ENCODE results near the gene JMJD1C.

JMJD1C gene

DNA sequence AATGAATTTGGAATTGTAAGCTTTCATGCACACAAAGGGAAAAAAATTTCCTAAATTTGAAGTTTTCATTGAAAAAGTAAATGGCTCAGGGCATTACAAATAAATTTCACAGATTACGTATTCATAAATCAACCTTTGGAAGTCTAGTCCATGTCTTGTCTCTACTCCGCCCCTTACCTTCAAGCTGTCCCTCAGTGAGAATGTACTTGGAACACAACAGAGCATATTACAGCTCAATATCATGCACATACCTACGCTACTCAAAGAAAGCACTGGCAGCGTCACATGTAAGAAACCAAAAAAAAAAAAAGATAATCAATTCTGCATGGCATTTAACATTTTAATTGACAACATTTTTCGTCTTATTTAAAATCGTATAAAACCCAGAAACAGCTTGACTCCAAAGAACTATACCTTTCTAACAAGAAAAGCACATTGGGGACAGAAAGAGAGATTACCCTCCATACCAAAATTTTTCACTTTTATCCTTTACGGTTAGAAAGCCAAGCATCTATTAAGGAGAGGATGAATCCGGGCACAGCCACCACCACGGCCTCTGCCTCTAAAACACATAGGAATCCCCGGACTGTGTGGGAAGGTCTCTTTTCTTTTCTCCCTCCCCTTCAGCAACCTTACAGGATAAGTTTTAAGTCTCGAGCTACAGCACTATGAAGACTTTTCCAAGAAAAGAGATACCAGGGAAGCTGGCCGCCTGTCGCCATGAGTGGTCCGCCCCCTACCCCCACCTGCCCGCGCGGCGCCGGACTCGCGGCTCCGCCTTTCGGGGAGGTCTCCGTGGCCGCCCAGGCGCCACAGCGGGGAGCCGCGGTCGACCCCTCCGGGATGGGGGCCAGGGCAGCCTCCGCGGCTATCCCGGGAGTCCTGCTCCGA lies 1.1 kb downstream of the JMJD1C start:
- no peak for DNase-seq
- Mint-ChIP-seq H3K36me3 (ENCODE audit: low read depth) (peaks cover 7% of the 10 kb centered on the region), H3K27ac (peak overlapping the region; percentile 90), H3K9me3 (no peaks in the 10 kb centered on the region), H3K4me1 (ENCODE audit: low read depth) (peaks cover 25% of the 10 kb centered on the region), H3K4me3 (peak overlapping the region; percentile 93), H3K27me3 (no peaks in the 10 kb centered on the region)

DNA sequence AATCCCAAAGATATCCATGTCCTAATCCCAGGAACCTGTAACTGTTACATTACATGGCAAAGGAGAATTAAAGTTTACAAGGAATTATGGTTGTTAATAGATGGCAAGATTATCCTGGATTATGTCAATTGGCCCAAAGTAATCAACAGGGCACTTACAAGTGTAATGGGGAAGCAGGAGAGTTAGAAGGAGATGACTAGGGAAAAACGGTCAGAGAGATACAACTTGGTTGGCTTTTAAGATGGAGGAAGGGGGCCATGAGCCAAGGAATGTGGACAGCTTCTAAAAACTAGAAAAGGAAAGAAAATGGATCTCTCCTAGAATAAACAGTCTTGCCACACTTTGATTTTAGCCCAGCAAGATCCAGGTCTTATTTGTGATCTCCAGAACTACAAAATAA lies 3.3 kb downstream of the JMJD1C start:
- Mint-ChIP-seq H3K27me3 (no peaks in the 10 kb centered on the region), H3K4me3 (no peak overlapping the region), H3K27ac (no peak overlapping the region), H3K9me3 (no peaks in the 10 kb centered on the region), H3K36me3 (ENCODE audit: low read depth) (peaks cover 7% of the 10 kb centered on the region), H3K4me1 (ENCODE audit: low read depth) (peaks cover 26% of the 10 kb centered on the region)
- DNase-seq = no peak

GRCh38 chr10:63458177-63458576 lies 7.6 kb downstream of the JMJD1C start:
- no peak for DNase-seq
- Mint-ChIP-seq H3K36me3 (ENCODE audit: low read depth) (peaks cover 10% of the 10 kb centered on the region), H3K27me3 (no peaks in the 10 kb centered on the region), H3K27ac (no peak overlapping the region), H3K4me3 (no peak overlapping the region), H3K9me3 (no peaks in the 10 kb centered on the region), H3K4me1 (ENCODE audit: low read depth) (peaks cover 17% of the 10 kb centered on the region)

DNA sequence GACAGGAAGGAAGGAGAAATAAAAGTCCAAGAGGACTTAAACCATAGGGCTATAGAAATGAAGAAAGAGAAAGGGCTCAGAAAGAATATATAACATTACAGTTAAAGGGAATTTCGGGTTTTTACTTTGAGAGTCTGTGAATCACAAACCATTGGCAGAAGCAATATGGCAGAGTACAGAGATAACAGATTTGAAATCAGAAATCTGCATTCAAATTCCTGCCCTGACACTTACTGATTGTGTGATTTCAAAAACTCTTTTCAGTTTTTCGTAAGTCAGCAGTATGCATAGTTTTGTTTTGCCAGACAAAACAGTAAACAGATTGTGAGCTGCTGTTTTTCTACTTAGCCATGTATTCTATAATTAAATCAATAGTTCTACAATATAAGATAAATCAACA lies 8.2 kb downstream of the JMJD1C start:
- no peaks in the 10 kb centered on the region for H3K27me3 Mint-ChIP-seq
- H3K36me3 Mint-ChIP-seq (ENCODE audit: low read depth) = peaks cover 12% of the 10 kb centered on the region
- H3K4me1 Mint-ChIP-seq (ENCODE audit: low read depth) = peaks cover 17% of the 10 kb centered on the region
- no peak for DNase-seq
- H3K27ac Mint-ChIP-seq = no peak overlapping the region
- H3K9me3 Mint-ChIP-seq = peaks cover under 1% of the 10 kb centered on the region
- no peak overlapping the region for H3K4me3 Mint-ChIP-seq

GRCh38 chr10:63456437-63457210 lies 9.2 kb downstream of the JMJD1C start:
- Mint-ChIP-seq H3K36me3 (ENCODE audit: low read depth) (peaks cover 16% of the 10 kb centered on the region), H3K4me3 (no peak overlapping the region), H3K27ac (no peak overlapping the region), H3K4me1 (ENCODE audit: low read depth) (peaks cover 18% of the 10 kb centered on the region), H3K9me3 (peaks cover 2% of the 10 kb centered on the region), H3K27me3 (no peaks in the 10 kb centered on the region)
- no peak for DNase-seq

DNA sequence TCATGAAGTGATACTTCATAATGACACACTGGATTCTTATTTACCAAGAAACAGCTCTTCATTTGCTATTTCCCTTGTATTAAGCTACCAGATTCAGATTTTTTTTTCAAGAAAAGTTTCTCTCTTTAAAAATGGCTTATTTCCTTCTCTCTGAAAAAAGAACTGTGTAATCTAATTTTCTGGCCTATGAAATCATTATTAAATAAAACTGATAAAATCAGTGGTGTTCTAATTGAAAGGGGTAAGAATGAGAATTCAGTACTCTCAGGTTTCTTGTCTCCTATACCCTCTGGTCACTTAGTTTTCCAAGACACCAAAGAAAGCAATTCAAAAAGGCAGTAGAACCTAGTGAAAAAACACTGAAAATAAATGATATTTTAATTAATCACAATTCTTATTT lies 10.3 kb downstream of the JMJD1C start:
- Mint-ChIP-seq H3K4me1 (ENCODE audit: low read depth) (peaks cover 18% of the 10 kb centered on the region), H3K9me3 (peaks cover 2% of the 10 kb centered on the region), H3K4me3 (no peak overlapping the region), H3K27ac (no peak overlapping the region), H3K36me3 (ENCODE audit: low read depth) (peaks cover 16% of the 10 kb centered on the region), H3K27me3 (no peaks in the 10 kb centered on the region)
- DNase-seq = no peak

- no peak overlapping the region for H3K27ac Mint-ChIP-seq
- peaks cover 21% of the 10 kb centered on the region for H3K4me1 Mint-ChIP-seq (ENCODE audit: low read depth)
- H3K4me3 Mint-ChIP-seq = no peak overlapping the region
- peaks cover 18% of the 10 kb centered on the region for H3K36me3 Mint-ChIP-seq (ENCODE audit: low read depth)
- no peaks in the 10 kb centered on the region for H3K27me3 Mint-ChIP-seq
- H3K9me3 Mint-ChIP-seq = peaks cover 2% of the 10 kb centered on the region
- DNase-seq = no peak
Measured at GRCh38 chr10:63454631-63455030, 11.1 kb downstream of the JMJD1C start.

- Mint-ChIP-seq H3K4me3 (no peak overlapping the region), H3K9me3 (peaks cover 2% of the 10 kb centered on the region), H3K36me3 (ENCODE audit: low read depth) (peaks cover 18% of the 10 kb centered on the region), H3K27me3 (no peaks in the 10 kb centered on the region), H3K27ac (no peak overlapping the region), H3K4me1 (ENCODE audit: low read depth) (peaks cover 21% of the 10 kb centered on the region)
- DNase-seq = no peak
Measured at GRCh38 chr10:63452524-63452923, 13.3 kb downstream of the JMJD1C start.

DNA sequence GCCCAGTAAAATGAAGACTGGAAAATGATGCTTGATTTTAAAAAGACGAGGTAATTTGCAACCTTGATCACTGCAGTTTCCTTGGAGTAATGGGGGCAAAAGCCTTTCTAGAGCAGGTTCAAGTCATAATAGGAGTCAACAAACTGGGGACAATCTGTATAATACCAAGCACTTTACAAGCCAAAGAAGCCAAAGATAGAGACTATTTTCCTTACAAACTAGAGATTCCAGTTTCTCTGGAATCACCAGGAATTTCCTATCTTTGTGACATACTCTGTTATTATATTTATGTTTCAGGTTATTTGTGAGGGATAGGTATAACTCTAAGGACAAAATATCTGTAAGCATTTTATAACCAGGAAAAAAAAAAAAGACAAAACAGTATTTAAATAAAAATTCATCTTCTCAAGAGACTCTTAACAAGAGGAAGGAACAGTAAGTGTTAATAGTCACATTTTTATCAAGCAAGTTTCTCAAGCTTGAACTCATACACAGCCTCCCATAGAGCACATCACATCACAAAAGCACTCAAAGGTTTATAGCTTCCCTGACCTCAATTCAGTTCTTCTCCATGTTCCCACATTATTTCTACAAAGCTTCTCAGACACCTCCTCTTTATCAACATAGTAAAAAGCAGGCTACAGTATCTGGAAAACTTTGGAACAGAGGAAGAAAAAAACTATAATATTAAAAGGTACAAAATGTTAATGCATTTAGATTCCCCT lies 18.9 kb downstream of the JMJD1C start:
- H3K27ac Mint-ChIP-seq = no peak overlapping the region
- peaks cover 21% of the 10 kb centered on the region for H3K4me1 Mint-ChIP-seq (ENCODE audit: low read depth)
- no peaks in the 10 kb centered on the region for H3K9me3 Mint-ChIP-seq
- DNase-seq = no peak
- H3K27me3 Mint-ChIP-seq = no peaks in the 10 kb centered on the region
- H3K4me3 Mint-ChIP-seq = no peak overlapping the region
- H3K36me3 Mint-ChIP-seq (ENCODE audit: low read depth) = peaks cover 8% of the 10 kb centered on the region

DNA sequence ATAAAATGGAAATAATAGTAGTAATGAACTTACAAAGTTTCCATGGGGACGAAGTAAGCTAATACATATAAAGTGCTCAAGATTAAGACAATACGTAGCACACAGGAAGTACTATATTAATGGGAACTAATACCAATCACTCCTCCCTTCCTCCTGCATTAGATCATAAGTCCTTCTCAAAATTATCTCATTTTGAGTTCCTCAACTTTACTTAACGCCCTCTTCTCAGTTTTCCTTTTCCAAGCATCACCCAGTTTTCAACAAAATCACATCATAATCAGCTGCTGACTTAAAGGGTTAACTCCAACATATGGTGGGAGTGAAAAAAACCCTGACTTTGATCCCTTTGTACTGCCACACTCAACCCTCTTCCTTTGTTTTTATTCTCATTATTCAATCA lies 24.4 kb downstream of the JMJD1C start:
- H3K27me3 Mint-ChIP-seq = no peaks in the 10 kb centered on the region
- H3K9me3 Mint-ChIP-seq = no peaks in the 10 kb centered on the region
- H3K27ac Mint-ChIP-seq = no peak overlapping the region
- no peak for DNase-seq
- peaks cover 6% of the 10 kb centered on the region for H3K36me3 Mint-ChIP-seq (ENCODE audit: low read depth)
- H3K4me3 Mint-ChIP-seq = no peak overlapping the region
- H3K4me1 Mint-ChIP-seq (ENCODE audit: low read depth) = peaks cover 27% of the 10 kb centered on the region

GRCh38 chr10:63439607-63440006 lies 26.2 kb downstream of the JMJD1C start:
- no peak overlapping the region for H3K4me3 Mint-ChIP-seq

GRCh38 chr10:63438506-63439498 lies 27.0 kb downstream of the JMJD1C start:
- H3K9me3 Mint-ChIP-seq = no peaks in the 10 kb centered on the region
- no peak overlapping the region for H3K4me3 Mint-ChIP-seq
- no peak overlapping the region for H3K27ac Mint-ChIP-seq
- no peaks in the 10 kb centered on the region for H3K27me3 Mint-ChIP-seq
- no peak for DNase-seq
- peaks cover 1% of the 10 kb centered on the region for H3K36me3 Mint-ChIP-seq (ENCODE audit: low read depth)
- peaks cover 30% of the 10 kb centered on the region for H3K4me1 Mint-ChIP-seq (ENCODE audit: low read depth)

More at GRCh38 chr10:63439607-63440006, 26.2 kb downstream of the JMJD1C start:
- peaks cover 2% of the 10 kb centered on the region for H3K36me3 Mint-ChIP-seq (ENCODE audit: low read depth)
- H3K9me3 Mint-ChIP-seq = no peaks in the 10 kb centered on the region
- H3K27me3 Mint-ChIP-seq = no peaks in the 10 kb centered on the region
- peaks cover 27% of the 10 kb centered on the region for H3K4me1 Mint-ChIP-seq (ENCODE audit: low read depth)
- DNase-seq = no peak
- no peak overlapping the region for H3K27ac Mint-ChIP-seq

DNA sequence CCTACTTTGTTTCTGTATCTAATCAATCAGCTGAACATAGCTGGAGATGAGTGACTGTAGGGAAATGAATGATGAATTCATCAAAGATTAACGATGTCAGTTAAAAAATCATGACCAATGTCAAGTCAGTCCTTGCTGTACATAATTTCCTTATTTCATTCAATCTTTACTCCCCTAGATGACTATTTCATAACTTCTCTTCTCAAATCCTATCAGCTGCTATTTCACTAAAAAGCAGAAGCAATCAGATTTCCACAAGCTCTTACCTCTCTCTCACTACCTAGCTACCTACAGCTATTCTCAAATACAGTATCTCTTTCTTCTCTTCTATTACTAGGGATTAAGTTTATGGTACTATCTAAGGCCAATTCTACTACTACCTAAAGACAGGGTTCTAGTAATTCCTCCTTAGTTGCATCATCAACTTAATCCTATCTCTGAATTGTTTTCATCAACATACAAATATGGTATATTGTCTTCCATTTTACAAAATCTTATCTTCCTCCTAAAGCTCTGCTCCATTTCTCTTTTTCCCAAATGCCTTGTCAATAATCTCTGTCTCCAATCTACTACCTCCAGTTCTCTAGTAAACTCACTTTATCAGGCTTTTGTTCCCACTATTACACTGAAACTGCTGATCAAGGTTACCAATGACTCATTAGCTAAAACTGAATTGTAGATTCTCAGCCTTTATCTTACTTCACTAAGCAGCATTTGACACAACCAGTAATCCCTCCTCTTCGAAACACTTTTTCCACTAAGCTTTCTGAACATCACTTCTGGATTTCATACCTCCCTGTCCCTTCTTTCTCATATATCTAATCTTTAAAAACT lies 28.4 kb downstream of the JMJD1C start:
- H3K4me3 Mint-ChIP-seq = no peak overlapping the region
- H3K27ac Mint-ChIP-seq = no peak overlapping the region
- no peak for DNase-seq

More for the DNA sequence above, 28.4 kb downstream of the JMJD1C start:
- Mint-ChIP-seq H3K4me1 (ENCODE audit: low read depth) (peaks cover 27% of the 10 kb centered on the region), H3K27me3 (no peaks in the 10 kb centered on the region), H3K36me3 (ENCODE audit: low read depth) (peaks cover 2% of the 10 kb centered on the region), H3K9me3 (no peaks in the 10 kb centered on the region)
